Transverse colon (tissue), 4 donors: ENCODE measurements around the gene ANKH. TPM values are rescaled to one million over a fixed set of nuclear protein-coding genes. Genes with fewer than 3 reads are reported as not detected.
A peak's percentile ranks its signal among the peaks of the same experiment; 100 is the strongest.

ENCODE experiments used
- DNase-seq: peaks from one replicate; pipeline ENCODE4 v3.0.0-alpha.2; 2019
- H3K27ac ChIP-seq, 4 donors: fragments of 200-600 bp; sonication (generic); 2 replicates each; pipeline ENCODE4 v1.5.1; 2016 to 2018; ENCODE audit warnings: inconsistent platforms in 4 of 4
- H3K27me3 ChIP-seq: fragments of 200-600 bp; sonication (generic); 2 replicates; pipeline ENCODE4 v1.5.1; 2017; ENCODE audit warnings: inconsistent platforms
- H3K36me3 ChIP-seq, 4 donors: fragments of 200-600 bp; sonication (generic); 2 replicates each; pipeline ENCODE4 v1.5.1; 2017 to 2019; ENCODE audit warnings: inconsistent platforms in 4 of 4
- H3K4me1 ChIP-seq, 4 donors: fragments of 200-600 bp; sonication (generic); 2 replicates each; pipeline ENCODE4 v1.5.1; 2017 to 2020; ENCODE audit warnings: inconsistent platforms in 4 of 4
- H3K4me3 ChIP-seq, 4 donors: fragments of 200-600 bp; sonication (generic); 1 replicate in 1 of 4; 2 replicates in 3 of 4; pipeline versions ENCODE4 v1.5.1 to v1.6.1; 2017 to 2019; ENCODE audit warnings: inconsistent platforms in 4 of 4
- H3K9me3 ChIP-seq, 2 donors: fragments of 200-600 bp; sonication (generic); 2 replicates each; pipeline ENCODE4 v1.5.1; 2017 to 2019; ENCODE audit warnings: inconsistent platforms in 2 of 2
- EP300 ChIP-seq: sonication (generic); formaldehyde crosslinking; IDR thresholded peaks from one replicate; pipeline ENCODE4 v1.6.1; 2017; ENCODE audit warnings: antibody characterized with exemption, low read depth
- POLR2A ChIP-seq: fragments of 450-650 bp; IDR thresholded peaks from one replicate; pipeline ENCODE4 v1.6.1; 2016; ENCODE audit warnings: antibody characterized with exemption, mild to moderate bottlenecking, moderate library complexity
- POLR2AphosphoS5 ChIP-seq, 3 donors: sonication (generic); formaldehyde crosslinking; IDR thresholded peaks; one replicate each; pipeline ENCODE4 v1.6.1; 2016; ENCODE audit warnings: antibody characterized with exemption in 3 of 3
- WGBS, 2 donors: methylation state at CpG; one replicate each; pipeline ENCODE4 v1.1.5; 2018; ENCODE audit warnings: low coverage in 1 of 2; 5-methylcytosine and 5-hydroxymethylcytosine counted together
- in situ Hi-C, 4 donors: fragments of 200-750 bp; cut with MboI; loops; one replicate each; pipeline versions ENCODE4 v1.15.0 to v1.15.1; 2017; ENCODE audit warnings: low sequenced_read_pairs in 3 of 4, low pct_ligation_motif_present in 1 of 4, low pct_unique_long_range_greater_than_20kb in 1 of 4
- intact Hi-C: fragments of 100-400 bp; cut with DNase I; formaldehyde crosslinking; loops from one replicate; pipeline ENCODE4 v1.15.1; 2023; ENCODE audit warnings: low total_unique reads
- total RNA-seq, 4 donors: library from RNA; depleted of rRNA; stranded (reverse); fragments of >200 nt; gene quantifications; one replicate each; pipeline ENCODE4 v1.1.0, GENCODE V29; 2016
- TF ChIP-seq, protein P1 (sequence below), 5 experiments: fragments of 200-600 bp in 3 of 5; fragments of 450-650 bp in 2 of 5; sonication (generic) in 3 of 5; IDR thresholded peaks; 1 replicate in 2 of 5; 2 replicates in 3 of 5; pipeline ENCODE4 v1.5.1; 2016 to 2017; ENCODE audit warnings: antibody characterized with exemption in 5 of 5, inconsistent platforms in 3 of 5, mild to moderate bottlenecking in 2 of 5, moderate library complexity in 1 of 5

The ANKH gene
- total RNA-seq, 4 donors from 2014 or later, result 24.7 to 96.5 (median 69.4) TPM

DNA sequence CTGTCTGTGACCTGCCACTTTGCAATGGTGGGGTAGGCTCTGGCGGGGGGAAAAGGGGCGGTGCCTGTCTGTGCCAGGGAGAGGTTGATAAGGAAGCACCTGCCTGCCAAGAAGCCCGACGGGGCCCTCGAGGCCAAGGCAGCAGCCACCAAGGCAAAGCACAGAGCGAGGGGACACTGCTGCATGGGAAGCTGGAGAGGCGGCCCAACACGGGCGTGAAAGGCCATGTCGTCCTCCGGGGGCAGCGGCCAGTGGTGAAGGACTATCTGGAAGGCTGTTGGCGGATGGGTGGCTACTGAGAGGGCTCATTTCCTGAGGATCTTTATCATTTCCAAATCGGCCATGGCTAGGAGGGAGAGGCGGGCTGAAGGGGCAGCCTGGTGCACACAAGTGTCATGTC lies 140.7 kb downstream of the ANKH start:
- in situ Hi-C loops, result loop anchor here in 1 of 4 donors (5.0 kb wide), 1 partner anchor 271 kb away; no protein-coding TSS in a partner anchor

DNA sequence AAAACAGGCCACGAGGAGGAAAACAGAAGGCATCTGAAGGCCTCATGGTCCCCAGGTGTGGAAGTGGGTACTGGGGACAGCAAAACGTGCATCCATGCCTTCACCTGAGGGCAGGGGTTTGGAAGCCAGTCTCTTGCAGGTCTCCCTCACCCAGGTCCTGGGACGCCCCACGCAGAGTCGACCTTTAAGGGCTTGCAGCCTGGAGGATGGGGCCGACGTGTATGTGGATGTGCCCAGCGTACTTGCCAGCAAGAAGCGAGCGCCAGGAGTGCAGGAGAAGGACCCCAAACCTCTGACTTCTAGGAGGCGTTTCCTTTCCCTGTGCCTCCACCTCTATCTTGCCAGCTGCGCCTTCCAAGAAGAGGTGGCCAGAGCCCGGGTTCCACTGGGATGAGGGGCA lies 141.1 kb downstream of the ANKH start:
- H3K4me3 ChIP-seq, result no peak overlapping the region
- intact Hi-C loops (loop anchor here (5.0 kb wide), 1 partner anchor 282 kb away; no protein-coding TSS in a partner anchor), in situ Hi-C loops (loop anchor here in 1 of 4 donors (5.0 kb wide), 1 partner anchor 272 kb away; no protein-coding TSS in a partner anchor)
- no peak overlapping the region for H3K27ac ChIP-seq
- peaks cover 0 to 18% (median 10%) of the 10 kb centered on the region in 4 donors for H3K4me1 ChIP-seq
- DNase-seq, result no peak
- H3K36me3 ChIP-seq, result peaks cover 0 to 11% (median 0%) of the 10 kb centered on the region in 4 donors
- no peaks in the 10 kb centered on the region for H3K27me3 ChIP-seq
- no peaks in the 10 kb centered on the region for H3K9me3 ChIP-seq
- WGBS, 2 donors, result 87 to 89% methylated on average over 2 to 13 of the region's 13 CpGs
- TF ChIP-seq POLR2A (no peak), POLR2AphosphoS5 (IDR thresholded peaks at IDR 0.05) (no peak), EP300 (no peak)
- TF ChIP-seq, protein P1, sequence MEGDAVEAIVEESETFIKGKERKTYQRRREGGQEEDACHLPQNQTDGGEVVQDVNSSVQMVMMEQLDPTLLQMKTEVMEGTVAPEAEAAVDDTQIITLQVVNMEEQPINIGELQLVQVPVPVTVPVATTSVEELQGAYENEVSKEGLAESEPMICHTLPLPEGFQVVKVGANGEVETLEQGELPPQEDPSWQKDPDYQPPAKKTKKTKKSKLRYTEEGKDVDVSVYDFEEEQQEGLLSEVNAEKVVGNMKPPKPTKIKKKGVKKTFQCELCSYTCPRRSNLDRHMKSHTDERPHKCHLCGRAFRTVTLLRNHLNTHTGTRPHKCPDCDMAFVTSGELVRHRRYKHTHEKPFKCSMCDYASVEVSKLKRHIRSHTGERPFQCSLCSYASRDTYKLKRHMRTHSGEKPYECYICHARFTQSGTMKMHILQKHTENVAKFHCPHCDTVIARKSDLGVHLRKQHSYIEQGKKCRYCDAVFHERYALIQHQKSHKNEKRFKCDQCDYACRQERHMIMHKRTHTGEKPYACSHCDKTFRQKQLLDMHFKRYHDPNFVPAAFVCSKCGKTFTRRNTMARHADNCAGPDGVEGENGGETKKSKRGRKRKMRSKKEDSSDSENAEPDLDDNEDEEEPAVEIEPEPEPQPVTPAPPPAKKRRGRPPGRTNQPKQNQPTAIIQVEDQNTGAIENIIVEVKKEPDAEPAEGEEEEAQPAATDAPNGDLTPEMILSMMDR (IDR thresholded peaks at IDR 0.05), result no peak

More for the DNA sequence above, 140.7 kb downstream of the ANKH start:
- intact Hi-C loops, result loop anchor here (5.0 kb wide), 1 partner anchor 281 kb away; no protein-coding TSS in a partner anchor
- Histone ChIP-seq H3K9me3 (no peaks in the 10 kb centered on the region), H3K27ac (no peak overlapping the region), H3K4me1 (peaks cover 0 to 18% (median 10%) of the 10 kb centered on the region in 4 donors), H3K4me3 (no peak overlapping the region), H3K27me3 (no peaks in the 10 kb centered on the region), H3K36me3 (peaks cover 0 to 11% (median 0%) of the 10 kb centered on the region in 4 donors)
- no peak for DNase-seq
- TF ChIP-seq POLR2A (no peak), EP300 (no peak), POLR2AphosphoS5 (IDR thresholded peaks at IDR 0.05) (no peak)
- TF ChIP-seq, protein P1 (IDR thresholded peaks at IDR 0.05), result no peak
- WGBS, 2 donors, result 86% methylated on average over 15 of the region's 15 CpGs; no CpG with 5 or more reads in 1 of the 2 donors

DNA sequence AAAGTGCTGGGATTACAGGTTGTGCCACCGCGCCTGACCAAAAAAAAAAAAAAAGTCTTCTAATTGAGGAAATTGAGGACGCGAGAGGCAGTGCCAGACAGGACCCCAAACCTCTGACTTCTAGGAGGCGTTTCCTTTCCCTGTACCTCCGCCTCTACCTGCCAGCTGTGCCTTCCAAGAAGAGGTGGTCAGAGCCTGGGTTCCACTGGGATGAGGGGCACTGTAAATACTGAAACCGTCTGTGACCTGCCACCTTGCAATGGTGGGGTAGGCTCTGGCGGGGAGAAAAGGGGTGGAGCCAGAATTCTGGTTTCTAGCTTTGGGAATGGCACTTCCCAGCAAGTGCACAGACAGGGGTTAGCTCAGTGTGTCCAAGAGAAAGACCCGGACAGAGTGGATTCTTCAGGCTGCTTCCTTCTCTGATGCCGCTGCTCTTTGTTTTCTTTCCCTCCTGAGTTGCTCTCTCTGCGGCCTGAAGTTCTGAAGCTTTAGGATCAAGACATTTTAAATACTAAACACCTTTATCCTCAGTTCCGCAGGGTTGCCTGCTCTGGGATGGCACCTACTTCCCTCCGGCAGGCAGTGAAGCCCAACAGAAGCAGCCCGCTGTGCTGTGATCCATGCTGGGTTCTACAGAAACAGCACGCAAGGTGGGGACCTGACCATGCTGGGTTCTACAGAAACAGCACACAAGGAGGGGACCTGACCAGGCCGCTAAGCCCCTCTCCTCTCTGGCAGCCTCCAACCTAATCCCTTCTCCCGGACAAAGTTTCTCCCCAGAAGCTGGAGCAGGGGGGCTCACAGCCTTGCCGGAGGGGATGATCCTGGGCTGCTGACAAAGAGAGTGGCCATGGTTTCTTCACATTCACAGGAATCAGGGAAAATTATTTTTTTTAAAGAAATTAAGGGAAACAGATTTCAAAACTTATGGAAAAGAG lies 141.9 kb downstream of the ANKH start:
- peaks cover 0 to 18% (median 10%) of the 10 kb centered on the region in 4 donors for H3K4me1 ChIP-seq
- TF ChIP-seq POLR2AphosphoS5 (IDR thresholded peaks at IDR 0.05), result no peak
- TF ChIP-seq EP300, result no peak
- no peak for TF ChIP-seq POLR2A

DNA sequence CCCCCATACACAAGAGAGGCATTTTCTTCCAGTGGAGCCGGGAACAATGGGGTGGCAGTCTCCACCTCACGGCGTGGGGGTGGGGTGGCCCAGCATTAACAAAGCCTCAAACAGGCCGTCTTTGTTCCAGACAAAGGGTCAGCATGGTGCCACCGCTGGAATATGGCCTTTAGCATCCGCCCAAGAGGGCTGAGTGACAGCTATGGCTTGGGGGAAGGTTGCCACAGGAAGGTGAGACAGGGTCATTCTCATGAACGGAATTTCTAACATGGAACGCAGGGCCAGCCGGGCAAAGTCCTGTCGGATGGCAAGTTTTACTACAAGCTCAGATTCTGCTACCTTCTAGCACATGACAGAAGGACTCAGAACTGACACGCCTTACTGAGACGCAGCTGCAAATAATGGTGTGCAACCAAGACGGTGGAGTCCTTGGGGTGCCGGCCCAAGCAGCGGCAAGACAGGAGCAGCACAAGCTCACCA lies 143.1 kb downstream of the ANKH start:
- 62% methylated on average over 15 of the region's 15 CpGs; no CpG with 5 or more reads in 1 of the 2 donors for WGBS, 2 donors

More for the DNA sequence above, 141.9 kb downstream of the ANKH start:
- Histone ChIP-seq H3K27me3 (no peaks in the 10 kb centered on the region), H3K36me3 (peaks cover 0 to 11% (median 0%) of the 10 kb centered on the region in 4 donors), H3K27ac (no peak overlapping the region), H3K4me3 (no peak overlapping the region), H3K9me3 (no peaks in the 10 kb centered on the region)
- WGBS, 2 donors, result 95 to 100% methylated on average over 1 to 18 of the region's 18 CpGs
- DNase-seq, result no peak
- intact Hi-C loops, result loop anchor here (5.0 kb wide), 1 partner anchor 283 kb away; no protein-coding TSS in a partner anchor
- in situ Hi-C loops, result loop anchor here (5.0 to 10.0 kb wide), 3 partner anchors 273 to 285 kb away; no protein-coding TSS in a partner anchor

More for the DNA sequence above, 143.1 kb downstream of the ANKH start:
- H3K4me3 ChIP-seq, result no peak overlapping the region
- no peak overlapping the region for H3K27ac ChIP-seq
- H3K4me1 ChIP-seq, result peaks cover 0 to 18% (median 10%) of the 10 kb centered on the region in 4 donors
- DNase-seq, result peak; percentile 61
- in situ Hi-C loops (loop anchor here in 3 of 4 donors (5.0 to 10.0 kb wide), 3 partner anchors 274 to 286 kb away; no protein-coding TSS in a partner anchor), intact Hi-C loops (no loop called here)
- no peak for TF ChIP-seq EP300
- TF ChIP-seq POLR2A, result no peak
- TF ChIP-seq POLR2AphosphoS5 (IDR thresholded peaks at IDR 0.05), result peak in 1 of 3 donors; percentile 16
- H3K27me3 ChIP-seq, result no peaks in the 10 kb centered on the region
- H3K9me3 ChIP-seq, result no peaks in the 10 kb centered on the region
- peaks cover 0 to 8% (median 0%) of the 10 kb centered on the region in 4 donors for H3K36me3 ChIP-seq
